ENCODE measurements around the gene MEP1B.
"Not testable (repeated sequence)": the region's sequence is repeated elsewhere in the genome, so short reads cannot be mapped to it uniquely, and the experiment has no call there.

The MEP1B gene

GRCh38 chr18:32209685-32210445, 20.0 kb downstream of the MEP1B start:
- DNase-seq (ENCODE audit: low read depth, low spot score) = no peak

GRCh38 chr18:32213693-32214092, 23.9 kb downstream of the MEP1B start:
- no peak for DNase-seq (ENCODE audit: low read depth, low spot score)

- DNase-seq (ENCODE audit: low read depth, low spot score) = no peak
These were observed 26.6 kb downstream of the MEP1B start for GRCh38 chr18:32216390-32216789.

DNA sequence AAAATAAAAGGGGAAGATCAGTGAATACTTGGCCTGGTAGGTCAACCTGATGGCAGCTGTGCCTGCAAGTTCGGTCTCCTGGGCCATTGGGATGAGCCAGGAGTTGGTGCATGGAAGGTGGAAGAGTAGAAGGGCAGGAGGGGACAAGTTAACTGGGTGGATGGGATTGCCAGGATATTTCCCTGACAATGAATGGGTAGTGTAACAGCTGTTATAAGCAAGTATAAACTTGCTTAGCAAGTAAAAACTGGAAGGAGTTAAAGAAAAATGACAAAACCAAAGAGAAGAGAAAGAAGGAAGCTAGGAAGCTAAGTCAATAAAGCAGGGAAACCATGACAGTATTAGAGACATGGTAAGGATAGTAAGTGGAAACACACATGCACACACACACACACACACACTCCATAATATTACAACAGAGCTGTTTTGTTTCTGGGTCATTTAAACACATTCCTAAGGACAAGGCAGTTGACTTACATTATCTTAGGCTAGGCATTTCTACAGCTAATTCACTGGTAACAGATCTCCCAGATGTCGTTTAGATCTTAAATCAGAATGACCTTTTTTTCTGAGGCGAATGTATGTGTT, 29.7 kb downstream of the MEP1B start:
- no peak for DNase-seq (ENCODE audit: low read depth, low spot score)

DNA sequence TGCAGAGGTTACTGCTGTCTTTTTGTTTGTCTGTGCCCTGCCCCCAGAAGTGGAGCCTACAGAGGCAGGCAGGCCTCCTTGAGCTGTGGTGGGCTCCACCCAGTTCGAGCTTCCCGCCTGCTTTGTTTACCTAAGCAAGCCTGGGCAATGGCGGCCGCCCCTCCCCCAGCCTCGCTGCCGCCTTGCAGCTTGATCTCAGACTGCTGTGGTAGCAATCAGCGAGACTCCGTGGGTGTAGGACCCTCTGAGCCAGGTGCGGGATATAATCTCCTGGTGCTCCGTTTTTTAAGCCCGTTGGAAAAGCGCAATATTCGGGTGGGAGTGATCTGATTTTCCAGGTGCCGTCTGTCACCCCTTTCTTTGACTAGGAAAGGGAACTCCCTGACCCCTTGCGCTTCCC, 43.5 kb downstream of the MEP1B start:
- DNase-seq (ENCODE audit: low read depth, low spot score) = not testable (repeated sequence)

- DNase-seq (ENCODE audit: low read depth, low spot score) = no peak
These were observed 47.2 kb downstream of the MEP1B start for GRCh38 chr18:32237049-32237448.

GRCh38 chr18:32238635-32239268, 48.9 kb downstream of the MEP1B start:
- DNase-seq (ENCODE audit: low read depth, low spot score) = no peak

GRCh38 chr18:32242395-32242794, 52.6 kb downstream of the MEP1B start:
- DNase-seq (ENCODE audit: low read depth, low spot score) = no peak

GRCh38 chr18:32243358-32243757, 53.5 kb downstream of the MEP1B start:
- no peak for DNase-seq (ENCODE audit: low read depth, low spot score)

- no peak for DNase-seq (ENCODE audit: low read depth, low spot score)
These were observed 55.0 kb downstream of the MEP1B start for GRCh38 chr18:32244881-32245280.

- DNase-seq (ENCODE audit: low read depth, low spot score) = no peak
These were observed 59.5 kb downstream of the MEP1B start for GRCh38 chr18:32249147-32249929.

DNA sequence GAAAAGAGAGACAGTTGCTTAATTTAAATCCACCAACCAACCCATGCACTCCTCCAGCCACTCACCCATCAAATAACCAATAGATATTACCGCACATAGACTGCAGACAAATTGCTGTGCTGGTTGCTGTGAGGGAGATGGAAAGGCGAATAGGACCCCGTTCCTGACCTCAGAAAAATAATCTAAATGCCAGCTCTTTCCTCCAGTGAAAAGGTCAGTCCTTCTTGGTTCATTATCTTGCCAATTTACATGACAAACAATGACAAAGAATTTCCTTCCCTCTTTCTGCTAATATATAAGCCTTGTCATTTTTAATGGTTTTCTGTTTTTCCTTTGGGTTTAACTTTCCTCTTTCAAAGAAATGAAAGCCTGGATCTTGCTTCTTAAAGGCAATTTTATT, 61.6 kb downstream of the MEP1B start:
- DNase-seq (ENCODE audit: low read depth, low spot score) = no peak

GRCh38 chr18:32252141-32252860, 62.5 kb downstream of the MEP1B start:
- no peak for DNase-seq (ENCODE audit: low read depth, low spot score)

DNA sequence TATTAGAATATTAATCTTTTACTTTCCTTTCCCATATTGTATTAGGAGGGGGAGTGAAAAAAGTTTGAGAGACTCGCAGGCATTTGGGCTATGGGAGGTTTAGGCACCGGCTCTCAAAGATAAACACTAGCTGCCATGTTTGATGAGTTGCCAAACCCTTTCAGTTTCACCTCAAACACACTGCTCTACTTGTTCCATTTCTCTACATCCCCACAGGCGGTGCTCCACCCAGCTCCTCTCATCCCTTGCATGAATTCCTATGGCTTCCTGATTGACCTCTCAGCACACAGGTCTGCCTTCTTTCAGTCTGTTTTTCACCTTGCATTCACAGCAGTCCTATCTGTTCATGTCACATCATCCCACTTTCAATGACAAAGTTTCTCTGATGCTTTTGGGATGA, 65.7 kb downstream of the MEP1B start:
- no peak for DNase-seq (ENCODE audit: low read depth, low spot score)

DNA sequence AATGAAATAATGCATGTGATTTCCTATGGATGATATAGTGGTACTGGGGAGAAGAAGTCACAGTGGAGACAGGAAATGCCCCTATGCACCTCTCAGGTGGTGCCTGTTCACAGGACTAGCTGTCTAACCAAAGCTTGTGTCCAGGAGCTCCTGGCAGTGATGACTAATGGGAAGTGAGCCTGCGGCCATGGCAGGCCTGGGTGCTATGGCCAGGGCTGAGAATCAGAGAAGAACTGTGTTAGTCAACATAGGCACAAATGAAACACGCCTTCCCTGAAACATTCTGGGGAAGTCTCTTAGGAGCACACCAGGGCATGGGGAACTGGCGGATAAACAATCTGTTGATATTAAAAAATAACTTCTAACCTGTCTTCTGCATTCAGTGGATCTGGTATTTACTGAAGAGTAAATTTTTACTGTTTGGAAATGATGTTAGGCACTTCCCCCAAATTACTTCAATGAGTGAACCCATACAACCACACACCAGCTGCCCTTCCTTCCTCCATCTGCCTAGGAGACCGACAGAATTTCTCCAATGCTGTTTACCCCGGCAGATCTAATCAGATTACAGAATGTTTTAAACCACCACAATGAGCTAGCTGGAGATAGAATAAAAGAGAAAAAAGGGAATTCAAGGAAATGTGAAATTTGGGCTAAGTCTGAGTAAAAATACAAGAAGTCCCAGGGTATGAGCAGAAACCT, 67.4 kb downstream of the MEP1B start:
- DNase-seq (ENCODE audit: low read depth, low spot score) = no peak

GRCh38 chr18:32258148-32258547, 68.3 kb downstream of the MEP1B start:
- no peak for DNase-seq (ENCODE audit: low read depth, low spot score)

DNA sequence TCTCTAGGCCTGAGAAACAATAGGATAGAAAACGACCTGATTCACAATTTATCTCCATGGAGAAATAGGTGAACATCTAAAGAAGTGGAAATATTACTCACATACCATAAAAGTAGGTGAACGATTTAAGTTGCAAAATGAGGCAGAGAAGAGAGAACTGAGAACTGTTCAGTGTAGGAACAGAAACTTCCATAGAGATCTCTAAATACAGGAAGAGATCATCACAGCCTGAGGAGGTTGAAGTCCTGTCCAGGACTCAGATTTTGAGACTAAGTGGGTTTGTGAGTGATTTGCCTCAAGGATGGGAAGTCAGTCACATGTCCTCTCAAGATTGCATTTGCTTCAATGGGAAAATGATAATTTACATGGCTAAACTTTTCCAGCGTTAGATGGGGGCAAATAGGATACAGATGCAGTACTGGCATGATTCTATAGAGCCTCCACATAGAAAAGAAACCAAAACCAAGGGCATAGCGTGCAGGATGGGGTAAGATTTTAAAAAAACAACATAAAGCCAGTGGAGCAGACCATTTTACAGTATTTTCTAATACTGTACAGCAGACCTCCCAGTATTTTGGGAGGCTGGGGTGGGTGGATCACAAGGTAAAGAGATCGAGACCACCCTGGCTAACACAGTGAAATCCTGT, 68.8 kb downstream of the MEP1B start:
- no peak for DNase-seq (ENCODE audit: low read depth, low spot score)

GRCh38 chr18:32259553-32259952, 69.7 kb downstream of the MEP1B start:
- DNase-seq (ENCODE audit: low read depth, low spot score) = no peak

DNA sequence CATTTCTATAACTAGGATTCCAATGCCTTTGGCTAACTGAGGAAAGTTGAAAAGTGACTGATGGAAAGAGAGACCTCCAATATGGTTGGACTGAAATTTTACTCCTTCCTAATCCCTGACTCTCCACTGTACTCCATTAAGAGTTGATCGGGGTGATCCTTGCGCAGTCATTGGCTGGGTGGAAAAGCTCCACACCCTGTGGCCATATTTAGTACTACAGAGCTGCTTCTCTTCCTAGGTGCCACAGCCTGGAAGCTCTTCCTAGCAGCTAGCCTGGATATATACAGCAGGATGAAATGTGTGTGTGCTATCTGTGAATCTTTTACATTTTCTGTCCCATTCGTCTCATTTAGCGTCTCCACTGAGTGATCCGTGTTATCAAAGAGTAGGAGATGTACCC, 71.2 kb downstream of the MEP1B start:
- DNase-seq (ENCODE audit: low read depth, low spot score) = no peak

DNA sequence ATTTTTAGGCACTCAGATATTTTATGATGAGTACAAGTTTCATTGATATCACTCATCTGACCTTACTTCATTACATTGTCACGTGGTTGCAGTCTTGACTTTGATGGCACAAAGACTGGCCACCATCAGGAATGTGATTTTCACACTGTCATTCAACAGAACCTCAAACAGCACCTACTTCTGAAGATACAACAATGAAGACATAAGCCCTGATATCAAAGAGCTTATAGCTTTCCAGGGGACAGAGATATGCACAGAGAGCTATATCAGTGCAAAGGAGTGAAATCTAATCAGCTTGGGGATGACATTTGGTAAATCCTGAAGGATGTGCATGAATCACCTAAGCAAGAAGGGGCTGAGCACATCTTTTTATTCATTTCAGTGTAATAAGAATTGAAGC, 72.3 kb downstream of the MEP1B start:
- DNase-seq (ENCODE audit: low read depth, low spot score) = no peak

All from activated naive CD8-positive, alpha-beta T cell treated with anti-CD3 and anti-CD28 coated beads, Interleukin-2, amount 50 U/mL, for 16 hours (primary cell).